HEK293T (cell line): ENCODE measurements around the gene CABLES2.

Experiments used
- CTCF ChIA-PET: fragments of 350-600 bp; formaldehyde crosslinking; extraction: SDS; loops from one replicate; lab custom pipeline; 2021; ENCODE audit warnings: antibody characterized with exemption, inconsistent platforms; lab: Yijun Ruan, JAX
- POLR2A ChIA-PET: fragments of 350-600 bp; formaldehyde crosslinking; extraction: SDS; loops from one replicate; lab custom pipeline; 2020; ENCODE audit warnings: antibody characterized with exemption, inconsistent platforms; lab: Yijun Ruan, JAX
- DNase-seq: peaks from one replicate; pipeline ENCODE4 v3.0.0; 2012; ENCODE audit warnings: mixed read lengths; ENCODE audit errors: extremely low spot score
- ARNT ChIP-seq: fragments of 450-650 bp; IDR thresholded peaks from 2 replicates; pipeline ENCODE4 v1.6.1; 2017; ENCODE audit warnings: mild to moderate bottlenecking
- BHLHE40 ChIP-seq: fragments of 450-650 bp; IDR thresholded peaks from 2 replicates; pipeline ENCODE4 v1.6.1; 2016; ENCODE audit warnings: mild to moderate bottlenecking, moderate library complexity, borderline replicate concordance
- CTBP1 ChIP-seq: fragments of 450-650 bp; IDR thresholded peaks from 2 replicates; pipeline ENCODE4 v1.6.1; 2016; ENCODE audit warnings: borderline replicate concordance
- ELF4 ChIP-seq: fragments of 450-650 bp; IDR thresholded peaks from 2 replicates; pipeline ENCODE4 v1.6.1; 2017; ENCODE audit warnings: antibody characterized with exemption
- FOXA1 ChIP-seq: fragments of 450-650 bp; IDR thresholded peaks from 2 replicates; pipeline ENCODE4 v1.6.1; 2016; ENCODE audit warnings: mild to moderate bottlenecking
- FOXK2 ChIP-seq: fragments of 450-650 bp; IDR thresholded peaks from 2 replicates; pipeline ENCODE4 v1.6.1; 2016; ENCODE audit warnings: mild to moderate bottlenecking
- FOXM1 ChIP-seq: fragments of 450-650 bp; IDR thresholded peaks from 2 replicates; pipeline ENCODE4 v1.6.1; 2017; ENCODE audit warnings: mild to moderate bottlenecking, borderline replicate concordance
- HDGF ChIP-seq: fragments of 450-650 bp; IDR thresholded peaks from 2 replicates; pipeline ENCODE4 v1.6.1; 2017; ENCODE audit warnings: antibody characterized with exemption, borderline replicate concordance
- L3MBTL2 ChIP-seq: fragments of 450-650 bp; conservative IDR thresholded peaks from 2 replicates; pipeline ENCODE4 v1.6.1; 2016; ENCODE audit warnings: mild to moderate bottlenecking
- LEF1 ChIP-seq: fragments of 450-650 bp; IDR thresholded peaks from 2 replicates; pipeline ENCODE4 v1.6.1; 2017; ENCODE audit warnings: mild to moderate bottlenecking, borderline replicate concordance
- NFRKB ChIP-seq: fragments of 450-650 bp; IDR thresholded peaks from 2 replicates; pipeline ENCODE4 v1.6.1; 2016; ENCODE audit warnings: mild to moderate bottlenecking, moderate library complexity
- SP1 ChIP-seq: fragments of 450-650 bp; IDR thresholded peaks from 2 replicates; pipeline ENCODE4 v1.6.1; 2017
- SUZ12 ChIP-seq: fragments of 450-650 bp; IDR thresholded peaks from 2 replicates; pipeline ENCODE4 v1.6.1; 2016; ENCODE audit warnings: mild to moderate bottlenecking
- TARDBP ChIP-seq: fragments of 450-650 bp; IDR thresholded peaks from 2 replicates; pipeline ENCODE4 v1.6.1; 2016
- TF ChIP-seq, protein P1 (sequence below): fragments of 450-650 bp; IDR thresholded peaks from 2 replicates; pipeline ENCODE4 v1.6.1; 2016

Gene CABLES2

DNA sequence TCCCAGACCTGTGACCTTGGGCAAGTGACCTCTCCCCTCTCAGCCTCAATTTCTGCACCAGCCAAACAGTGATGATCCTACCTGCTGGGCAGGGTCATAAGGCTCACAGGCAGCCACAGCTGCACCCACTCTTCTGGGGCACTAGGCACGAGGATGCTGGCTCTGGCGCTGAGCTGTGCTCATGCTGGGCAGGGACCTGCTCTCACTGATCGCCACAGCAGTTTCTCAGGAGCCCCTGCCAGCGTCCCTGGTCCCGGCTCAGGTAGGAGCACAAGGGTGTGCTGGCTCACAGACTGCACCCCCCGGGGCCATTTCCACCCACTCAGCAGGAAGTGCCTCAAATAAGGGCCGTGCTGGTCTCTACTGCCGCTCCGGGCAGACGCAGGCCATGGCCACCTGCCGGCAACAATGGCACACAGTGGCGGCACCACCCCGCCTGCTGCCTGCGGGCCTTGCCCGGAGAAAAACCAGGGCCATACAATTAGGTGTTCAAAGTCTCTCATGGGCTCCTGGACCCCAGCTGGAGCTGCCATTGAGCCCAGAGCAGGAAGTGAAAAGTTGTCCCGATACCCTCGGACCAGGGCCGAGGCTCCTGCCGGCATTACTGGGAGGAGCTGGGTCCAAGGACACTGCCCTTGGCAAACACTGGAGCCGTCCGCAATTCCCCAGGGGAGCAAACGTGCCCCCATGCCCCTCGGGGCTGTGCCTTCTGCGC is 4.6 kb upstream of the CABLES2 start:
- ChIA-PET POLR2A (no interaction called here), CTCF (interaction anchor here (1.7 kb wide), 1 partner anchor 80 kb away, joined by 3 read pairs; no protein-coding TSS in a partner anchor)
- DNase-seq: no peak
- TF ChIP-seq SP1: no peak
- TF ChIP-seq TARDBP: no peak
- no peak for TF ChIP-seq NFRKB
- TF ChIP-seq L3MBTL2: no peak
- no peak for TF ChIP-seq CTBP1
- TF ChIP-seq FOXA1: no peak
- TF ChIP-seq SUZ12: no peak
- TF ChIP-seq, protein P1, sequence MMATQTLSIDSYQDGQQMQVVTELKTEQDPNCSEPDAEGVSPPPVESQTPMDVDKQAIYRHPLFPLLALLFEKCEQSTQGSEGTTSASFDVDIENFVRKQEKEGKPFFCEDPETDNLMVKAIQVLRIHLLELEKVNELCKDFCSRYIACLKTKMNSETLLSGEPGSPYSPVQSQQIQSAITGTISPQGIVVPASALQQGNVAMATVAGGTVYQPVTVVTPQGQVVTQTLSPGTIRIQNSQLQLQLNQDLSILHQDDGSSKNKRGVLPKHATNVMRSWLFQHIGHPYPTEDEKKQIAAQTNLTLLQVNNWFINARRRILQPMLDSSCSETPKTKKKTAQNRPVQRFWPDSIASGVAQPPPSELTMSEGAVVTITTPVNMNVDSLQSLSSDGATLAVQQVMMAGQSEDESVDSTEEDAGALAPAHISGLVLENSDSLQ: no peak
- TF ChIP-seq ARNT: no peak
- no peak for TF ChIP-seq LEF1
- TF ChIP-seq HDGF: no peak

DNA sequence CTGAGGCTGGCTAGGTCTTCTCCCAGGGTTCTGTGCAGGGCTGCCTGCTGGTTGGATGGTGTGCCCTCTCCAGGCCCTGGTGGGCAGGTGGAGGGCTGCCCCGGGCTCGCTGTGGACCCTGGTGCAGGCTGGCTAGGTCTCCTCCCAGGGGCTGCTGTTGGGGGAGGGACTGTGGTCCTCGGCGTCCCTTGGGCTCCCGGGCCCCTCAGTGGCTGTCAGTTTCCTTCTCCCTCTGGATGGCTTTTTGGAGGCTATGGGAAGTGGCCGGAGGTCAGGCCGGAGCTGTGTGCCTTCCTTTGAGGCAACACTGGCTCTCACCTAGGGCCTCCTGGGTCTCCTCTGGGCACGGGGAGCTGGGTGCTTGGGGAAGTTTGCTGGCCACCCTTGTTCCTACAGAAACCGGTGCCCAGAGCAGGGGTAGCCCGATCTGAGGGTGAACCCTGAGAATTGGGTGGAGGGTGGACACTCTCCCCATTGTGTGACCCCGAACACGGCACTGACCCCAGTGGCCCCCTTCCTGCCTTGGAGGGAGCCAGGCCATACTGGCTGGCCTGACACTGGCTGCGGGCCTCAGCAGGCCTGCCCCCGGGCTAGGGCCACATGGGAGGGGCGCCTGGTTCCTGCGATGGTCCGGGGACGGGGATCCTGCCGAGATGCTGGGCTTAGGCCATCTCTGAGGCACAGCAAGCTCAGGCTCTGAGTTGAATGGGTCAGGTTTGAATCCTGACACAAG is 3.8 kb upstream of the CABLES2 start:
- CTCF ChIA-PET: interaction anchor here (0.9 to 2.4 kb wide), 6 partner anchors 8 to 240 kb away, joined by 3 to 8 read pairs (median 5); no protein-coding TSS in a partner anchor
- no peak for DNase-seq
- POLR2A ChIA-PET: interaction anchor here (0.7 to 0.9 kb wide), 2 partner anchors 359 to 385 kb away, joined by 3 to 4 read pairs; partner anchors contain the start of gene MRGBP
- no peak for TF ChIP-seq FOXM1
- no peak for TF ChIP-seq SP1
- TF ChIP-seq, protein P1: no peak

GRCh38 chr20:62409931-62410745 is 3.1 kb upstream of the CABLES2 start:
- DNase-seq: peak; percentile 70
- CTCF ChIA-PET: interaction anchor here (0.7 to 2.4 kb wide), 11 partner anchors 9 to 399 kb away, joined by 3 to 8 read pairs (median 3); partner anchors contain the start of genes RPS21 and SLCO4A1
- TF ChIP-seq CTBP1 (no peak), HDGF (no peak), FOXK2 (no peak), LEF1 (no peak), ELF4 (no peak), NFRKB (no peak)
- POLR2A ChIA-PET: interaction anchor here (0.7 to 0.9 kb wide), 2 partner anchors 360 to 386 kb away, joined by 3 to 4 read pairs; partner anchors contain the start of gene MRGBP

DNA sequence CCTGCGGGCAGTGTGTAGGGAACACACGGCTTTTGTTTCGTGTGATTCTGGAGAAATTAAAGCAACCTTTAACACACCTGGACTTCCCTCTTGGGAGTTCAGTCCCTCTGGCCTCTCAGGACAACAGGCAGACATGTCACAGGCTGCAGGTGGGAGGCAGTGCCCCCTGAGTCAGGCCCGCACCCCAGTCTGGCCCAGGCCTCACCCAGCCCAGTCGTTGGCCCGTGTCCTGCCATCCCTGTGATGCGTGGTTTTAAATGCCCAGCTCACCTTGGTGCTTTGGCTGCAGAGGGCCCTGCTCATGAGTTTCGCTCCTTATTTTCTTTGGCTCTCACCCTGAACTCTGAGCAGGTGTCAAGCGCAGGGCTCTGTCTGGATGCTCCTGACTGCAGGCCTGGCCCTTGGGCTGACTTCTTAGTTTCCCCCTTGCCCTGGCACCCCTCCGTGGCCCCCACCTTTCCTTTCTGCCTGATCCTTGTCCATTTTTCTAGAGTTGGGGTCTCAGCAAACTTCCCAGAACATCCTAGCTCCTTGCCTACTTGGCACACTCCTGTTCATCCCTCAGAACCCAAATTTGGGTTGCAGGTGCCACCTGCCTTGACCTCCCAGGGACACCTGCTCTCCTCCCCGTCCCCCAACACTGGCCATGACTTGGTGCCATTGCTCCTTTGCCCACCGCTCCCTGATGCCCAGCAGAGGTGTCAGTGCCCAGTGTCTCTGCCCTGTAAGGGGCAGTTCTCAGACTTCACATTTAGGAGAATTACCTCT is 2.2 kb upstream of the CABLES2 start:
- no peak for DNase-seq
- POLR2A ChIA-PET: interaction anchor here (1.3 kb wide), 1 partner anchor 23 kb away, joined by 3 read pairs; the partner anchor contains the start of gene RPS21
- CTCF ChIA-PET: interaction anchor here (0.7 to 2.4 kb wide), 9 partner anchors 10 to 398 kb away, joined by 3 to 8 read pairs (median 3); partner anchors contain the start of genes RPS21 and SLCO4A1
- no peak for TF ChIP-seq BHLHE40
- TF ChIP-seq, protein P1: no peak

DNA sequence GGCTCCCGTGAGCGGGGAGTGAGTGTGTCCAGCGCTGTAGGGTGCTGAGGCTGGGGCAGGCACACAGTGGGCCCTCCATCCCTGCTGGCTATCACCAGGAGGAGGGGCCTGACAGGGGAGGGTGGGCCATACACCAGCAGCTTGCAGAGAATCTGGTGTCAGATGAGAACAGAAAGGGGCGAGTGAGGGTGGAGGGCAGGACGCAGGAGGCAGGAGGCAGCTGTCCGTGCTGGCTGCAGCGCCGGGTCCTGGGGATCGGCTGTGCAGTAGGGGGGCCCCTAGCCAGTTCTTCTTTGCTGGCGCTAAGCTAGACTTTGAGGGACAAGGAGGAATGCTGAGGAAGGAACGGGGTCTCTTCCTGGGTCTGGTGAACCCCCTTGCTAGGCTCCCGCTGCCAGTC is 1.6 kb upstream of the CABLES2 start:
- ChIA-PET CTCF (interaction anchor here (2.4 kb wide), 1 partner anchor 208 kb away, joined by 8 read pairs; no protein-coding TSS in a partner anchor), POLR2A (interaction anchor here (1.3 kb wide), 1 partner anchor 22 kb away, joined by 3 read pairs; the partner anchor contains the start of gene RPS21)

More for the DNA sequence above, 1.6 kb upstream of the CABLES2 start:
- no peak for TF ChIP-seq ELF4
- TF ChIP-seq HDGF: no peak
- TF ChIP-seq TARDBP: no peak
- TF ChIP-seq LEF1: no peak
- TF ChIP-seq SUZ12: no peak
- TF ChIP-seq L3MBTL2: no peak
- no peak for TF ChIP-seq FOXK2
- TF ChIP-seq FOXA1: no peak
- no peak for TF ChIP-seq NFRKB
- TF ChIP-seq FOXM1: no peak
- no peak for DNase-seq
